Measurements from ENCODE around the gene TACC2. TPM values are rescaled to one million over a fixed set of nuclear protein-coding genes. Genes with fewer than 3 reads are reported as not detected.

TACC2 gene
- total and polyA plus RNA-seq, 9 of the 15 experiments (the other 6 are each of a cell fraction or from before 2014, with no cell fraction given) = under 0.01 to 0.35 (median 0.03) TPM; not detected in 6

DNA sequence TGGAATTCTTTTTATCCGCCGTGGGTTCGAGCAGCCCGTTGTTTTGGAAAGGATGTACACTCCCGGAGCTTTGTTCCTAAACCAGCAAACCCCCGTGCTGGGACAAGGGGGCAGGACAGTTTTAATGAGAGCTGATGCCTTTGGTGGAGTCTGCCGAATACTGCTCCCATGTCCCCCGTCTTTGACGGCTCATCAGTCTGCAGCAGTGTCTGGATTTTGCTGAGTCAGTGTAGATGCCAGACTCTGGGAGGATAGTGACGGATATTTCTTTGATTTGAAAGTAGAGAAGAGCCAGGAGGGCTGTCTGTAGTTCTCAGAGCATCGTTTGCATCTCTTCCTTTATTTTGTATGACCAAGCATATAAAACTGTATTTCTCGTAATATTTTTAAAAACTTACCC, 207.3 kb downstream of the TACC2 start (continued):
- TF ChIP-seq JUND (IDR thresholded peaks at IDR 0.05; ENCODE audit: borderline replicate concordance, low read depth, low read length) (no peak), JUND (tag; IDR thresholded peaks at IDR 0.05; ENCODE audit: borderline replicate concordance, low read depth, low read length) (no peak), ZNF764 (CRISPR knock-in tag; IDR thresholded peaks at IDR 0.05; ENCODE audit: low read depth) (no peak), KLF13 (tag; IDR thresholded peaks at IDR 0.05; ENCODE audit: borderline replicate concordance, low read depth) (no peak), ZNF197 (CRISPR knock-in tag; IDR thresholded peaks at IDR 0.05; ENCODE audit: low read depth) (no peak), MAFG (tag; conservative IDR thresholded peaks at IDR 0.05) (peak; percentile 88), ZNF707 (CRISPR knock-in tag; conservative IDR thresholded peaks at IDR 0.05) (no peak), XRCC5 (IDR thresholded peaks at IDR 0.05; ENCODE audit: low read depth, low read length) (no peak), ZNF431 (CRISPR knock-in tag; IDR thresholded peaks at IDR 0.05) (no peak), PCBP1 (IDR thresholded peaks at IDR 0.05; ENCODE audit: low read depth, low read length, poor library complexity, severe bottlenecking) (no peak), ATF6 (CRISPR knock-in tag; IDR thresholded peaks at IDR 0.05) (no peak)
- TF ChIP-seq, protein P1, sequence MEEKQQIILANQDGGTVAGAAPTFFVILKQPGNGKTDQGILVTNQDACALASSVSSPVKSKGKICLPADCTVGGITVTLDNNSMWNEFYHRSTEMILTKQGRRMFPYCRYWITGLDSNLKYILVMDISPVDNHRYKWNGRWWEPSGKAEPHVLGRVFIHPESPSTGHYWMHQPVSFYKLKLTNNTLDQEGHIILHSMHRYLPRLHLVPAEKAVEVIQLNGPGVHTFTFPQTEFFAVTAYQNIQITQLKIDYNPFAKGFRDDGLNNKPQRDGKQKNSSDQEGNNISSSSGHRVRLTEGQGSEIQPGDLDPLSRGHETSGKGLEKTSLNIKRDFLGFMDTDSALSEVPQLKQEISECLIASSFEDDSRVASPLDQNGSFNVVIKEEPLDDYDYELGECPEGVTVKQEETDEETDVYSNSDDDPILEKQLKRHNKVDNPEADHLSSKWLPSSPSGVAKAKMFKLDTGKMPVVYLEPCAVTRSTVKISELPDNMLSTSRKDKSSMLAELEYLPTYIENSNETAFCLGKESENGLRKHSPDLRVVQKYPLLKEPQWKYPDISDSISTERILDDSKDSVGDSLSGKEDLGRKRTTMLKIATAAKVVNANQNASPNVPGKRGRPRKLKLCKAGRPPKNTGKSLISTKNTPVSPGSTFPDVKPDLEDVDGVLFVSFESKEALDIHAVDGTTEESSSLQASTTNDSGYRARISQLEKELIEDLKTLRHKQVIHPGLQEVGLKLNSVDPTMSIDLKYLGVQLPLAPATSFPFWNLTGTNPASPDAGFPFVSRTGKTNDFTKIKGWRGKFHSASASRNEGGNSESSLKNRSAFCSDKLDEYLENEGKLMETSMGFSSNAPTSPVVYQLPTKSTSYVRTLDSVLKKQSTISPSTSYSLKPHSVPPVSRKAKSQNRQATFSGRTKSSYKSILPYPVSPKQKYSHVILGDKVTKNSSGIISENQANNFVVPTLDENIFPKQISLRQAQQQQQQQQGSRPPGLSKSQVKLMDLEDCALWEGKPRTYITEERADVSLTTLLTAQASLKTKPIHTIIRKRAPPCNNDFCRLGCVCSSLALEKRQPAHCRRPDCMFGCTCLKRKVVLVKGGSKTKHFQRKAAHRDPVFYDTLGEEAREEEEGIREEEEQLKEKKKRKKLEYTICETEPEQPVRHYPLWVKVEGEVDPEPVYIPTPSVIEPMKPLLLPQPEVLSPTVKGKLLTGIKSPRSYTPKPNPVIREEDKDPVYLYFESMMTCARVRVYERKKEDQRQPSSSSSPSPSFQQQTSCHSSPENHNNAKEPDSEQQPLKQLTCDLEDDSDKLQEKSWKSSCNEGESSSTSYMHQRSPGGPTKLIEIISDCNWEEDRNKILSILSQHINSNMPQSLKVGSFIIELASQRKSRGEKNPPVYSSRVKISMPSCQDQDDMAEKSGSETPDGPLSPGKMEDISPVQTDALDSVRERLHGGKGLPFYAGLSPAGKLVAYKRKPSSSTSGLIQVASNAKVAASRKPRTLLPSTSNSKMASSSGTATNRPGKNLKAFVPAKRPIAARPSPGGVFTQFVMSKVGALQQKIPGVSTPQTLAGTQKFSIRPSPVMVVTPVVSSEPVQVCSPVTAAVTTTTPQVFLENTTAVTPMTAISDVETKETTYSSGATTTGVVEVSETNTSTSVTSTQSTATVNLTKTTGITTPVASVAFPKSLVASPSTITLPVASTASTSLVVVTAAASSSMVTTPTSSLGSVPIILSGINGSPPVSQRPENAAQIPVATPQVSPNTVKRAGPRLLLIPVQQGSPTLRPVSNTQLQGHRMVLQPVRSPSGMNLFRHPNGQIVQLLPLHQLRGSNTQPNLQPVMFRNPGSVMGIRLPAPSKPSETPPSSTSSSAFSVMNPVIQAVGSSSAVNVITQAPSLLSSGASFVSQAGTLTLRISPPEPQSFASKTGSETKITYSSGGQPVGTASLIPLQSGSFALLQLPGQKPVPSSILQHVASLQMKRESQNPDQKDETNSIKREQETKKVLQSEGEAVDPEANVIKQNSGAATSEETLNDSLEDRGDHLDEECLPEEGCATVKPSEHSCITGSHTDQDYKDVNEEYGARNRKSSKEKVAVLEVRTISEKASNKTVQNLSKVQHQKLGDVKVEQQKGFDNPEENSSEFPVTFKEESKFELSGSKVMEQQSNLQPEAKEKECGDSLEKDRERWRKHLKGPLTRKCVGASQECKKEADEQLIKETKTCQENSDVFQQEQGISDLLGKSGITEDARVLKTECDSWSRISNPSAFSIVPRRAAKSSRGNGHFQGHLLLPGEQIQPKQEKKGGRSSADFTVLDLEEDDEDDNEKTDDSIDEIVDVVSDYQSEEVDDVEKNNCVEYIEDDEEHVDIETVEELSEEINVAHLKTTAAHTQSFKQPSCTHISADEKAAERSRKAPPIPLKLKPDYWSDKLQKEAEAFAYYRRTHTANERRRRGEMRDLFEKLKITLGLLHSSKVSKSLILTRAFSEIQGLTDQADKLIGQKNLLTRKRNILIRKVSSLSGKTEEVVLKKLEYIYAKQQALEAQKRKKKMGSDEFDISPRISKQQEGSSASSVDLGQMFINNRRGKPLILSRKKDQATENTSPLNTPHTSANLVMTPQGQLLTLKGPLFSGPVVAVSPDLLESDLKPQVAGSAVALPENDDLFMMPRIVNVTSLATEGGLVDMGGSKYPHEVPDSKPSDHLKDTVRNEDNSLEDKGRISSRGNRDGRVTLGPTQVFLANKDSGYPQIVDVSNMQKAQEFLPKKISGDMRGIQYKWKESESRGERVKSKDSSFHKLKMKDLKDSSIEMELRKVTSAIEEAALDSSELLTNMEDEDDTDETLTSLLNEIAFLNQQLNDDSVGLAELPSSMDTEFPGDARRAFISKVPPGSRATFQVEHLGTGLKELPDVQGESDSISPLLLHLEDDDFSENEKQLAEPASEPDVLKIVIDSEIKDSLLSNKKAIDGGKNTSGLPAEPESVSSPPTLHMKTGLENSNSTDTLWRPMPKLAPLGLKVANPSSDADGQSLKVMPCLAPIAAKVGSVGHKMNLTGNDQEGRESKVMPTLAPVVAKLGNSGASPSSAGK (IDR thresholded peaks at IDR 0.05) = no peak
